ENCODE measurements around the gene FAM153A. TPM values are rescaled to one million over a fixed set of nuclear protein-coding genes. Genes with fewer than 3 reads are reported as not detected.

FAM153A gene
- total RNA-seq (2022; extraction: Qiagen RNA extraction; ENCODE audit: low read depth): not detected in 5 replicates

GRCh38 chr5:177782792-177783633 is at the start of gene FAM153A:
FAM153A (minus strand) TSS chr5:177782899.

Other genes starting within 250 kb of the FAM153A start
- gene FAM193B, start 228.3 kb downstream of the FAM153A start, total RNA-seq (2022; extraction: Qiagen RNA extraction; ENCODE audit: low read depth): 23.8 to 35.4 TPM (median 30.9 TPM) in 5 replicates
- gene TMED9, start 190.7 kb downstream of the FAM153A start, total RNA-seq (2022; extraction: Qiagen RNA extraction; ENCODE audit: low read depth): 277 to 298 TPM (median 279 TPM) in 5 replicates
- 21.4 to 30.9 TPM (median 26.5 TPM) in 5 replicates for gene B4GALT7, start 182.8 kb downstream of the FAM153A start, total RNA-seq (2022; extraction: Qiagen RNA extraction; ENCODE audit: low read depth)
- gene PROP1, start 213.3 kb upstream of the FAM153A start, total RNA-seq (2022; extraction: Qiagen RNA extraction; ENCODE audit: low read depth): not detected in 5 replicates